Endodermal cell (in vitro differentiated cells): ENCODE measurements around the gene SLX9. TPM values are rescaled to one million over a fixed set of nuclear protein-coding genes. Genes with fewer than 3 reads are reported as not detected.

Source experiments
- DNase-seq: peaks from one replicate; pipeline ENCODE4 v3.0.0-alpha.2; 2017
- H3K27ac ChIP-seq: 2 replicates; pipeline ENCODE4 v1.5.1; 2013; ENCODE audit warnings: mild to moderate bottlenecking, low read depth, low read length, moderate library complexity
- H3K27me3 ChIP-seq: 2 replicates; pipeline ENCODE4 v1.6.1; 2013; ENCODE audit warnings: mild to moderate bottlenecking, low read length, moderate library complexity; ENCODE audit not compliant: insufficient read depth, control insufficient read depth, poor library complexity, severe bottlenecking
- H3K36me3 ChIP-seq: 2 replicates; pipeline ENCODE4 v1.7.0; 2013; ENCODE audit warnings: mild to moderate bottlenecking, low read length, moderate library complexity; ENCODE audit not compliant: control insufficient read depth, insufficient read depth
- H3K4me1 ChIP-seq: one replicate; pipeline ENCODE4 v1.7.0; 2013; ENCODE audit warnings: low read length; ENCODE audit not compliant: control insufficient read depth, insufficient read depth
- H3K4me3 ChIP-seq: 2 replicates; pipeline ENCODE4 v1.5.1; 2013; ENCODE audit warnings: mild to moderate bottlenecking, low read length, moderate library complexity
- H3K9ac ChIP-seq: 2 replicates; pipeline ENCODE4 v1.6.1; 2013; ENCODE audit warnings: mild to moderate bottlenecking, low read length, moderate library complexity; ENCODE audit not compliant: poor library complexity, severe bottlenecking; ENCODE audit errors: extremely low read depth
- H3K9me3 ChIP-seq: 2 replicates; pipeline ENCODE4 v1.6.1; 2013; ENCODE audit warnings: mild to moderate bottlenecking, low read length, moderate library complexity; ENCODE audit not compliant: control insufficient read depth
- H3K27ac Mint-ChIP-seq: 2 replicates; pipeline ENCODE4 v1.8.0; 2020; ENCODE audit warnings: mixed read lengths
- H3K27me3 Mint-ChIP-seq: 2 replicates; pipeline ENCODE4 v1.8.0; 2021; ENCODE audit warnings: mild to moderate bottlenecking, mixed read lengths; ENCODE audit not compliant: insufficient read depth
- H3K36me3 Mint-ChIP-seq: 2 replicates; pipeline ENCODE4 v1.8.0; 2020; ENCODE audit warnings: low read depth, mixed read lengths
- H3K4me1 Mint-ChIP-seq: 2 replicates; pipeline ENCODE4 v1.8.0; 2020; ENCODE audit warnings: mixed read lengths
- H3K4me3 Mint-ChIP-seq: 2 replicates; pipeline ENCODE4 v1.8.0; 2020; ENCODE audit warnings: mild to moderate bottlenecking, moderate library complexity, mixed read lengths
- H3K9me3 Mint-ChIP-seq: 2 replicates; pipeline ENCODE4 v1.8.0; 2020; ENCODE audit warnings: mild to moderate bottlenecking, mixed read lengths
- WGBS, 2 experiments: methylation state at CpG; one replicate each; pipeline versions ENCODE4 v1.1.5 to v1.1.7; 2013; ENCODE audit warnings: missing lambda C conversion rate in 2 of 2, mixed read lengths in 1 of 2; ENCODE audit not compliant: insufficient coverage in 1 of 2, insufficient read length in 1 of 2; 5-methylcytosine and 5-hydroxymethylcytosine counted together
- total RNA-seq, 2 donors: library from RNA; stranded (reverse); fragmentation: NEBNext Ultra II Directional in 1 of 2; extraction: Animal tissue kit (Norgen Biotek cat#: 25700) in 1 of 2; gene quantifications; 2 replicates in 1 of 2; 3 replicates in 1 of 2; pipeline ENCODE4 v1.2.1, GENCODE V29; 2021
- TF ChIP-seq, protein P1 (sequence below): fragments of 200-600 bp; sonication (generic); conservative IDR thresholded peaks from 2 replicates; pipeline ENCODE4 v1.5.0; 2021; ENCODE audit warnings: antibody characterized with exemption, mild to moderate bottlenecking

Gene SLX9
- total RNA-seq, 2 donors from 2014 or later, result 38.0 to 48.9 TPM

GRCh38 chr21:44993321-44994046 is 53.7 kb downstream of the SLX9 start:
- H3K4me1 Mint-ChIP-seq, result no peaks in the 10 kb centered on the region
- no peak overlapping the region for H3K27ac Mint-ChIP-seq
- no peaks in the 10 kb centered on the region for H3K36me3 Mint-ChIP-seq
- Histone ChIP-seq H3K36me3 (no peaks in the 10 kb centered on the region), H3K9me3 (no peaks in the 10 kb centered on the region), H3K27me3 (no peaks in the 10 kb centered on the region), H3K4me1 (no peaks in the 10 kb centered on the region), H3K27ac (no peak overlapping the region), H3K9ac (no peak overlapping the region), H3K4me3 (no peak overlapping the region)
- TF ChIP-seq, protein P1, sequence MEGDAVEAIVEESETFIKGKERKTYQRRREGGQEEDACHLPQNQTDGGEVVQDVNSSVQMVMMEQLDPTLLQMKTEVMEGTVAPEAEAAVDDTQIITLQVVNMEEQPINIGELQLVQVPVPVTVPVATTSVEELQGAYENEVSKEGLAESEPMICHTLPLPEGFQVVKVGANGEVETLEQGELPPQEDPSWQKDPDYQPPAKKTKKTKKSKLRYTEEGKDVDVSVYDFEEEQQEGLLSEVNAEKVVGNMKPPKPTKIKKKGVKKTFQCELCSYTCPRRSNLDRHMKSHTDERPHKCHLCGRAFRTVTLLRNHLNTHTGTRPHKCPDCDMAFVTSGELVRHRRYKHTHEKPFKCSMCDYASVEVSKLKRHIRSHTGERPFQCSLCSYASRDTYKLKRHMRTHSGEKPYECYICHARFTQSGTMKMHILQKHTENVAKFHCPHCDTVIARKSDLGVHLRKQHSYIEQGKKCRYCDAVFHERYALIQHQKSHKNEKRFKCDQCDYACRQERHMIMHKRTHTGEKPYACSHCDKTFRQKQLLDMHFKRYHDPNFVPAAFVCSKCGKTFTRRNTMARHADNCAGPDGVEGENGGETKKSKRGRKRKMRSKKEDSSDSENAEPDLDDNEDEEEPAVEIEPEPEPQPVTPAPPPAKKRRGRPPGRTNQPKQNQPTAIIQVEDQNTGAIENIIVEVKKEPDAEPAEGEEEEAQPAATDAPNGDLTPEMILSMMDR, result no peak
- no peak overlapping the region for H3K4me3 Mint-ChIP-seq
- no peaks in the 10 kb centered on the region for H3K27me3 Mint-ChIP-seq
- no peak for DNase-seq
- WGBS, 2 experiments, result 88 to 99% methylated on average over 13 to 18 of the region's 20 CpGs
- no peaks in the 10 kb centered on the region for H3K9me3 Mint-ChIP-seq

GRCh38 chr21:44994047-44994694 is 54.3 kb downstream of the SLX9 start:
- Mint-ChIP-seq H3K27me3 (no peaks in the 10 kb centered on the region), H3K4me1 (no peaks in the 10 kb centered on the region), H3K27ac (no peak overlapping the region), H3K9me3 (no peaks in the 10 kb centered on the region), H3K4me3 (no peak overlapping the region), H3K36me3 (no peaks in the 10 kb centered on the region)
- Histone ChIP-seq H3K36me3 (no peaks in the 10 kb centered on the region), H3K4me3 (no peak overlapping the region), H3K4me1 (no peaks in the 10 kb centered on the region), H3K9ac (no peak overlapping the region), H3K9me3 (no peaks in the 10 kb centered on the region), H3K27ac (no peak overlapping the region), H3K27me3 (no peaks in the 10 kb centered on the region)
- DNase-seq, result no peak
- 89% methylated on average over 19 to 24 of the region's 24 CpGs for WGBS, 2 experiments
- TF ChIP-seq, protein P1, result no peak

DNA sequence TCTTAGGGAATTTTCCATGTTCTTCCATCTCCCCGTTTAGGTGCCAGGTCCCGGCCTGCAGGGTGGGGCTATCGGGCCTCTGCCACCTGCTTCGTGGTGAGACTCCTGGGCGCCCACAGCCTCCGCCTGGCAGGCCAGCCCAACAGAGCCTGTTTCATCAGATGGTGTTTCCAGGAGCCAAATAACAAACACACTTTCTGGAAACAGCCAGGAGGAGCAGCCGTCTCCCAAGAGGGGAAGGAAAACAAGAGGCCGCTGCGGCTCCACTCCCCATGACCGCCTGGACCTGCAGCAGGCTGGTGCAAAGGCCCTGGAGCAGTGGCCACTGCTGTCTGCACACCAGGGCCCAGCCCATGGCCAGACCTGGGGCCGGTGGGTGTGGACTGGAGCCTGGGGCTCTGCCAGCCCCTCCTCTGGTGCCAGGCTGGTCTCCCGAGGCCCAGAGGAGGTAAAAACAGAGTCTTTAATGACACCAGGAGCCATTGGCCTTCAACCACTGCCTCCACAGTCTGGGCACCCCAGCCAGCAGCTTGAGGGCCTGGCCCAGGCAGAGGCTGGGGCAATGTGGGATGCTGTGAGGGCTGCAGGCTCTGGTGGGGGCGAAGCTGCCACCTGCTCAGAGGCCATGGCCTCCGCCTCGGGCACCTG is 55.0 kb downstream of the SLX9 start:
- Mint-ChIP-seq H3K27ac (no peak overlapping the region), H3K9me3 (no peaks in the 10 kb centered on the region), H3K36me3 (no peaks in the 10 kb centered on the region), H3K27me3 (no peaks in the 10 kb centered on the region), H3K4me1 (no peaks in the 10 kb centered on the region), H3K4me3 (no peak overlapping the region)
- H3K4me3 ChIP-seq, result no peak overlapping the region
- no peaks in the 10 kb centered on the region for H3K36me3 ChIP-seq
- no peak overlapping the region for H3K27ac ChIP-seq
- H3K9me3 ChIP-seq, result no peaks in the 10 kb centered on the region
- no peaks in the 10 kb centered on the region for H3K4me1 ChIP-seq
- WGBS, 2 experiments, result 85 to 88% methylated on average over 5 to 15 of the region's 15 CpGs
- TF ChIP-seq, protein P1, result no peak
- no peaks in the 10 kb centered on the region for H3K27me3 ChIP-seq
- no peak for DNase-seq
- no peak overlapping the region for H3K9ac ChIP-seq
